Measurements from ENCODE around the gene ZNF609.
"Not testable (repeated sequence)": the region's sequence is repeated elsewhere in the genome, so short reads cannot be mapped to it uniquely, and the experiment has no call there.

Gene ZNF609

DNA sequence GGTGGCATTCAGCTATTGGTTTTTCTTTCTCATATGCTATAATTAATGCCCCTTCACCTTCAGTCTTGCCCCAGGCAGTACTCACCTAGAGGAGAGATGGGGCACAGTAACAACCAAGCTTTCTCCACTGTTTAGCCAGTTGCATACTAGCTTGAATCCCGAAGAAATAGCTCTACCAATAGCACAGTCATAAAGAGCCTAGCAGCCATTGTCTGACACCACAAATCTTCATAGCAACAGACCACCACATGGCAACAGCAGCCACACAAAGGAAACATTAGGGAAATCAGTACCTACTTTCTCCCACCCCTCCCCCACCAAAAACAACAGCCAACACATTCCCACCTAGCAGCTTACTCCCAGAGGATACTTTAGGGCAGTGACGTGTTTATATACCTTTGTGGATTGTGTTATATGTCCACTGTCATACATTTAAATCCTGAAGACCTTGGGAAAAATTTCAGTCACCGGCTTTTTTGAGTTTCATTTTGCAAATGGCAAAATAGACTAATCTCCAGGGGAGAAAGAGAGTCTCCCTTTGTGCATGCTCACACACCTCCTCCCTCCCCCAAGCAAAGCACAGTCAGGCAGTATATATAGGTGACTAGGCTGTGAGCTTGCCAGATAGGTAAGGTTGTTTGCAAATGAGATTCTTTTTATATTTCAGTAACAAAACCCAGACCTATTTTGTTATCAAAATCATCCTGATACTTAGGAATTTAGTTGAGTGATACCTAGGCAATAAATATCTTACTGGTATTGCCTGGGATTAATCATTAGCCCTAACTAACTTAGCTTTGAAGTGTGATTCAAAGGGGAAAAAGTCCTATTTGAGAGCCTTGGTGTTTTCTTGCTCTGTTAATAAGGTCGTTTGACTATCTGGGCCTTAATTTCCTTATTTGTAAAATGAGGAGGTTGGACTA lies 174.5 kb downstream of the ZNF609 start:
- H3K4me3 ChIP-seq (ENCODE audit: low read depth, low read length) = no peak overlapping the region
- H3K79me2 ChIP-seq (ENCODE audit: control insufficient read depth, insufficient read depth, low read length, unreplicated experiment) = peaks cover 17% of the 10 kb centered on the region
- H3K36me3 ChIP-seq (ENCODE audit: insufficient read depth, low read length) = peaks cover 20% of the 10 kb centered on the region
- no peaks in the 10 kb centered on the region for H3K27me3 ChIP-seq (ENCODE audit: insufficient read depth, low read length)
- H3K27ac ChIP-seq (ENCODE audit: low read depth, low read length) = peak overlapping the region; percentile 39; the same call in 1 of the 2 replicates
- H2AFZ ChIP-seq (ENCODE audit: low read length, unreplicated experiment) = no peak overlapping the region
- peaks cover 16% of the 10 kb centered on the region for H3K4me1 ChIP-seq (ENCODE audit: control insufficient read depth, insufficient read depth, low read length, unreplicated experiment)

- Histone ChIP-seq H3K36me3 (ENCODE audit: insufficient read depth, low read length) (peaks cover 20% of the 10 kb centered on the region), H3K79me2 (ENCODE audit: control insufficient read depth, insufficient read depth, low read length, unreplicated experiment) (peaks cover 19% of the 10 kb centered on the region), H2AFZ (ENCODE audit: low read length, unreplicated experiment) (no peak overlapping the region), H3K4me1 (ENCODE audit: control insufficient read depth, insufficient read depth, low read length, unreplicated experiment) (peaks cover 16% of the 10 kb centered on the region), H3K27me3 (ENCODE audit: insufficient read depth, low read length) (no peaks in the 10 kb centered on the region), H3K27ac (ENCODE audit: low read depth, low read length) (peak overlapping the region; percentile 39; the same call in 1 of the 2 replicates), H3K4me3 (ENCODE audit: low read depth, low read length) (no peak overlapping the region)
Observed at GRCh38 chr15:64635499-64636495, 175.4 kb downstream of the ZNF609 start.

DNA sequence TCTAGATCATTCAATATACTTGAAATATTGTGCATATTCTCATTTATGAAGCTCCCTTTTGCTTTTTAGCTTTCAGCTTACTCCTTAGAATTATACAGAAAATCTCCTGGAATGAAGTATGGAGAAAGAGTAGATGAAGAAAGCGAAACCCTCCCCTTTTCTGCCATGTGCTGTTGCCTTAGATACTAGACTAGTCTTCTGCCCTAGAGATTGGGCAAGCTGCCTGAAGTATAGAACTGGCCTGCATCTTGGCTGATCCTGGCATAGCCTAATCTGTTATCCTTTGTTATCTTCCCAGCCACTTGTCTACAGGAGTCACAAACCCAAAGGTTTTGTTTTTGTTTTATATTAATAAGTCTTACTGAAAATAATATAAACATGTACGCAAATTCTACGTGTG lies 176.2 kb downstream of the ZNF609 start:
- Histone ChIP-seq H3K4me3 (ENCODE audit: low read depth, low read length) (no peak overlapping the region), H3K27me3 (ENCODE audit: insufficient read depth, low read length) (no peaks in the 10 kb centered on the region), H3K4me1 (ENCODE audit: control insufficient read depth, insufficient read depth, low read length, unreplicated experiment) (peaks cover 16% of the 10 kb centered on the region), H3K27ac (ENCODE audit: low read depth, low read length) (no peak overlapping the region), H3K79me2 (ENCODE audit: control insufficient read depth, insufficient read depth, low read length, unreplicated experiment) (peaks cover 20% of the 10 kb centered on the region), H2AFZ (ENCODE audit: low read length, unreplicated experiment) (no peak overlapping the region), H3K36me3 (ENCODE audit: insufficient read depth, low read length) (peaks cover 20% of the 10 kb centered on the region)

DNA sequence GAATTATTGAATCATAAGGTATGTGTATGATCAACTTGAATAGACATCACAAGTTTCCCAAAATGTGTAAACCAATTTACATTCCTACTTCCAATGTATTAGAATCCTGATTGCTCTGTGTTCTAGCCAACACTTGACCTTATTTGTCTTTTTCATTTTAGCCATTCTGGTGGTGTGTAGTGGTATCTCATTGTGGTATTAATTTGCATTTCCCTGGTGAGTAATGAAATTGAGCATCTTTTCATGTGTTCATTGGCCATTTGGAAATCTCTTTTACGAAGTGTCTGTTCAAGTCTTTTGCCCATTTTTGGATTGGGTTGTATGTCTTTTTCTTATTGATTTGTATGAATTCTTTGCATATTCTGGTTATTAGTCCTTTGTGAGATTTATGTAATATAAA lies 177.0 kb downstream of the ZNF609 start:
- Histone ChIP-seq H3K27me3 (ENCODE audit: insufficient read depth, low read length) (no peaks in the 10 kb centered on the region), H3K4me1 (ENCODE audit: control insufficient read depth, insufficient read depth, low read length, unreplicated experiment) (peaks cover 16% of the 10 kb centered on the region), H3K27ac (ENCODE audit: low read depth, low read length) (no peak overlapping the region), H3K36me3 (ENCODE audit: insufficient read depth, low read length) (peaks cover 20% of the 10 kb centered on the region), H3K4me3 (ENCODE audit: low read depth, low read length) (no peak overlapping the region), H2AFZ (ENCODE audit: low read length, unreplicated experiment) (no peak overlapping the region), H3K79me2 (ENCODE audit: control insufficient read depth, insufficient read depth, low read length, unreplicated experiment) (peaks cover 20% of the 10 kb centered on the region)

- H3K27me3 ChIP-seq (ENCODE audit: insufficient read depth, low read length); H2AFZ ChIP-seq (ENCODE audit: low read length, unreplicated experiment); H3K4me1 ChIP-seq (ENCODE audit: control insufficient read depth, insufficient read depth, low read length, unreplicated experiment); H3K27ac ChIP-seq (ENCODE audit: low read depth, low read length); H3K4me3 ChIP-seq (ENCODE audit: low read depth, low read length): not testable (repeated sequence)
- peaks cover 20% of the 10 kb centered on the region for H3K36me3 ChIP-seq (ENCODE audit: insufficient read depth, low read length)
- peaks cover 18% of the 10 kb centered on the region for H3K79me2 ChIP-seq (ENCODE audit: control insufficient read depth, insufficient read depth, low read length, unreplicated experiment)
Observed at GRCh38 chr15:64639744-64640143, 179.4 kb downstream of the ZNF609 start.

GRCh38 chr15:64640146-64640871 lies 179.9 kb downstream of the ZNF609 start:
- Histone ChIP-seq H3K4me3 (ENCODE audit: low read depth, low read length) (no peak overlapping the region), H3K4me1 (ENCODE audit: control insufficient read depth, insufficient read depth, low read length, unreplicated experiment) (peaks cover 2% of the 10 kb centered on the region), H3K27me3 (ENCODE audit: insufficient read depth, low read length) (no peaks in the 10 kb centered on the region), H2AFZ (ENCODE audit: low read length, unreplicated experiment) (no peak overlapping the region), H3K36me3 (ENCODE audit: insufficient read depth, low read length) (peaks cover 20% of the 10 kb centered on the region), H3K79me2 (ENCODE audit: control insufficient read depth, insufficient read depth, low read length, unreplicated experiment) (peaks cover 13% of the 10 kb centered on the region), H3K27ac (ENCODE audit: low read depth, low read length) (no peak overlapping the region)

GRCh38 chr15:64642875-64643274 lies 182.5 kb downstream of the ZNF609 start:
- Histone ChIP-seq H3K27me3 (ENCODE audit: insufficient read depth, low read length) (no peaks in the 10 kb centered on the region), H3K4me1 (ENCODE audit: control insufficient read depth, insufficient read depth, low read length, unreplicated experiment) (no peaks in the 10 kb centered on the region), H3K36me3 (ENCODE audit: insufficient read depth, low read length) (peaks cover 11% of the 10 kb centered on the region), H2AFZ (ENCODE audit: low read length, unreplicated experiment) (no peak overlapping the region), H3K27ac (ENCODE audit: low read depth, low read length) (no peak overlapping the region), H3K4me3 (ENCODE audit: low read depth, low read length) (no peak overlapping the region), H3K79me2 (ENCODE audit: control insufficient read depth, insufficient read depth, low read length, unreplicated experiment) (peaks cover 10% of the 10 kb centered on the region)

- Histone ChIP-seq H3K36me3 (ENCODE audit: insufficient read depth, low read length) (peaks cover 5% of the 10 kb centered on the region; the same call in 1 of the 2 replicates), H3K4me1 (ENCODE audit: control insufficient read depth, insufficient read depth, low read length, unreplicated experiment) (no peaks in the 10 kb centered on the region), H3K4me3 (ENCODE audit: low read depth, low read length) (no peak overlapping the region), H2AFZ (ENCODE audit: low read length, unreplicated experiment) (no peak overlapping the region), H3K27ac (ENCODE audit: low read depth, low read length) (no peak overlapping the region), H3K79me2 (ENCODE audit: control insufficient read depth, insufficient read depth, low read length, unreplicated experiment) (peaks cover 6% of the 10 kb centered on the region), H3K27me3 (ENCODE audit: insufficient read depth, low read length) (no peaks in the 10 kb centered on the region)
Observed at GRCh38 chr15:64643685-64644084, 183.3 kb downstream of the ZNF609 start.

DNA sequence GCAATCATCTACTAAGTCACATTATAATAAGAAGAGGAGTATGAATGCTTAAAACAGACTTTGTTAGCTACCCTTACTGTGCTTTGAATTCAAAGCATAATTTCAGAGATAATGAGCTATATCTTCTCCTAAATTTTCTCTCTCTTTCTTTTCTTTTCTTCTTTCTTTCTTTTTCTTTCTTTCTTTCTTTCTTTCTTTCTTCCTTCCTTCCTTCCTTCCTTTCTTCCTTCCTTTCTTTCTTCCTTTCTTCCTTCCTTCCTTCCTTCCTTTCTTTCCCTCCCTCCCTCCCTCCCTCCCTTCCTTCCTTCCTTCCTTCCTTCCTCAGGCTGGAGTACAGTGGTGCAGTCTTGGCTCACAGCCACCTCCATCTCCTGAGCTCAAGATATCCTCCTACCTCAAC lies 184.4 kb downstream of the ZNF609 start:
- H3K27me3 ChIP-seq (ENCODE audit: insufficient read depth, low read length); H3K36me3 ChIP-seq (ENCODE audit: insufficient read depth, low read length); H3K27ac ChIP-seq (ENCODE audit: low read depth, low read length); H3K4me1 ChIP-seq (ENCODE audit: control insufficient read depth, insufficient read depth, low read length, unreplicated experiment); H3K4me3 ChIP-seq (ENCODE audit: low read depth, low read length); H2AFZ ChIP-seq (ENCODE audit: low read length, unreplicated experiment); H3K79me2 ChIP-seq (ENCODE audit: control insufficient read depth, insufficient read depth, low read length, unreplicated experiment): not testable (repeated sequence)

DNA sequence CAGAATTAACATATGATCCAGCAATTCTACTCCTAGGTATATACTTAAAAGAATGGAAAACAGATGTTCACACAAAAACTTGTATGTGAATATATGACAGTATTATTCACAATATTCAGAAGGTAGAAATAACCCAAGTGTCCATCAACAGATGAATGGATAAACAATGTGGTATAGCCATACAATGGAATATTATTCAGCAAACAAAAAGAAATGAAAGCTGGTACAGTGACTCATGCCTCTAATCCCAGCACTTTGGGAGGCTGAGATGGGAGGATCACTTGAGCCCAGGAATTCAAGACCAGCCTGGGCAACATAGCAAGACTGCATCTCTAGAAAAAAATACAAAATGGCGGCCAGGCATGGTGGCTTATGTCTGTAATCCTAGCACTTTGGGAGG lies 185.6 kb downstream of the ZNF609 start:
- H3K79me2 ChIP-seq (ENCODE audit: control insufficient read depth, insufficient read depth, low read length, unreplicated experiment) = no peaks in the 10 kb centered on the region
- H3K36me3 ChIP-seq (ENCODE audit: insufficient read depth, low read length) = peaks cover 5% of the 10 kb centered on the region; the same call in 1 of the 2 replicates
- no peaks in the 10 kb centered on the region for H3K27me3 ChIP-seq (ENCODE audit: insufficient read depth, low read length)
- no peaks in the 10 kb centered on the region for H3K4me1 ChIP-seq (ENCODE audit: control insufficient read depth, insufficient read depth, low read length, unreplicated experiment)
- H3K4me3 ChIP-seq (ENCODE audit: low read depth, low read length) = no peak overlapping the region
- no peak overlapping the region for H3K27ac ChIP-seq (ENCODE audit: low read depth, low read length)
- no peak overlapping the region for H2AFZ ChIP-seq (ENCODE audit: low read length, unreplicated experiment)

Data from ACC112 (cell line).